Stimulated activated naive CD8-positive, alpha-beta T cell treated with anti-CD3 and anti-CD28 coated beads, Interleukin-15, Interleukin-2, amounts not matched to agents 100 ng/mL and 50 ng/mL, for 24 hours (primary cell): Measurements from ENCODE around the gene TWIST2.

Experiments used
- H3K27ac Mint-ChIP-seq: one replicate; pipeline ENCODE4 v1.8.0; 2021; ENCODE audit warnings: mild to moderate bottlenecking, mixed read lengths
- H3K27me3 Mint-ChIP-seq: one replicate; pipeline ENCODE4 v1.8.0; 2021; ENCODE audit warnings: mixed read lengths
- H3K36me3 Mint-ChIP-seq: one replicate; pipeline ENCODE4 v1.8.0; 2021; ENCODE audit warnings: low read depth, mixed read lengths
- H3K4me1 Mint-ChIP-seq: one replicate; pipeline ENCODE4 v1.8.0; 2021; ENCODE audit warnings: low read depth, mixed read lengths
- H3K4me3 Mint-ChIP-seq: one replicate; pipeline ENCODE4 v1.8.0; 2021; ENCODE audit warnings: mild to moderate bottlenecking, mixed read lengths
- H3K9me3 Mint-ChIP-seq: one replicate; pipeline ENCODE4 v1.8.0; 2021; ENCODE audit warnings: mixed read lengths

The TWIST2 gene

GRCh38 chr2:238847841-238848690 lies at the start of gene TWIST2:
Gene TWIST2, plus strand, starts transcription at chr2:238848085. Its CDS starts 131 bp downstream, at chr2:238848216.
- H3K27me3 Mint-ChIP-seq, result peaks cover 63% of the 10 kb centered on the region
- H3K4me1 Mint-ChIP-seq, result no peaks in the 10 kb centered on the region
- H3K27ac Mint-ChIP-seq, result no peak within 1 kb of the TSS
- H3K9me3 Mint-ChIP-seq, result no peaks in the 10 kb centered on the region
- H3K4me3 Mint-ChIP-seq, result no peak within 1 kb of the TSS
- no peaks in the 10 kb centered on the region for H3K36me3 Mint-ChIP-seq

DNA sequence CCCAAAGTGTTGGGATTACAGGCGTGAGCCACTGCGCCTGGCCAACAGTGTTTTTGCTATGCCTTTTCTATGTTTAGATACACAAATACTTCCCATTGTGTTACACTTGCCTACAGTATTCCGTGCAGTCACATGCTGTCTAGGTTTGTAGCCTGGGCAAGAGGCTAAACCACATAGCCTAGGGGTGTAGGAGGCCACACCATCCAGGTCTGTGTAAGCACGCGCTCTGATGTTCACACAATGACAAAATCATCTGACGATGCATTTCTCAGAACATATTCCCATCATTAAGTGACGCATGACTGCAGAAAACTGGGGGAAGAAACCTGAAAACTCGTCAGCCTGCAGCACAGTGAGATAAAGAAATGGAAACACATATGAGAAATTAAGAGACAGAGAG lies 46.1 kb upstream of the TWIST2 start:
- Mint-ChIP-seq H3K4me1 (no peaks in the 10 kb centered on the region), H3K27me3 (peaks cover 16% of the 10 kb centered on the region), H3K9me3 (no peaks in the 10 kb centered on the region), H3K4me3 (no peak overlapping the region), H3K36me3 (no peaks in the 10 kb centered on the region), H3K27ac (no peak overlapping the region)

GRCh38 chr2:238802957-238803356 lies 44.9 kb upstream of the TWIST2 start:
- no peak overlapping the region for H3K4me3 Mint-ChIP-seq
- H3K27me3 Mint-ChIP-seq, result peaks cover 16% of the 10 kb centered on the region
- H3K9me3 Mint-ChIP-seq, result no peaks in the 10 kb centered on the region
- no peaks in the 10 kb centered on the region for H3K4me1 Mint-ChIP-seq
- H3K36me3 Mint-ChIP-seq, result no peaks in the 10 kb centered on the region
- no peak overlapping the region for H3K27ac Mint-ChIP-seq

- H3K4me3 Mint-ChIP-seq, result no peak overlapping the region
- H3K9me3 Mint-ChIP-seq, result peaks cover 3% of the 10 kb centered on the region
- H3K4me1 Mint-ChIP-seq, result no peaks in the 10 kb centered on the region
- H3K27ac Mint-ChIP-seq, result no peak overlapping the region
- peaks cover 16% of the 10 kb centered on the region for H3K27me3 Mint-ChIP-seq
- H3K36me3 Mint-ChIP-seq, result no peaks in the 10 kb centered on the region
These were observed 43.7 kb upstream of the TWIST2 start for GRCh38 chr2:238803996-238804870.

DNA sequence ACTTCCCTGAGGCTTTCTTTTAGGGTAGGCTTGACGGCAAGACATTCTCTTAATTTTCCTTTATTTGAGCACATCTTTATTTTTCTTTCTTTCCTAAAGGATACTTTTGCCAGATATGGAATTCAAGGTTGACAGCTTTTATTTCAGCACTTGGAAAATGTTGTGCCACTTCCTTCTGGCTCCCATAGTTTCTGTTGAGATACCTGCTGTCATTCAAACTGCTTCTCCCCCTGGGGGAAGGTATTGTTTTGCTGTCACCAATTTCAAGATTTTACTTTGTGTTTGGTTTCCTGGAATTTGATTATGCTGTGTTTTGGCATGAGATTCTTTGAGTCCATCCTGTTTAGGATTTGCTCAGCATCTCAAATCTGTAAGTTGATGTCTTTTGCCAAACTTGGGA lies 39.1 kb upstream of the TWIST2 start:
- Mint-ChIP-seq H3K27me3 (peaks cover 4% of the 10 kb centered on the region), H3K4me1 (no peaks in the 10 kb centered on the region), H3K9me3 (peaks cover 4% of the 10 kb centered on the region), H3K36me3 (no peaks in the 10 kb centered on the region), H3K27ac (no peak overlapping the region), H3K4me3 (no peak overlapping the region)

- Mint-ChIP-seq H3K36me3 (no peaks in the 10 kb centered on the region), H3K4me1 (no peaks in the 10 kb centered on the region), H3K27ac (no peak overlapping the region), H3K27me3 (peaks cover 8% of the 10 kb centered on the region), H3K4me3 (no peak overlapping the region), H3K9me3 (peaks cover 4% of the 10 kb centered on the region)
These were observed 37.6 kb upstream of the TWIST2 start for GRCh38 chr2:238810321-238810720.

DNA sequence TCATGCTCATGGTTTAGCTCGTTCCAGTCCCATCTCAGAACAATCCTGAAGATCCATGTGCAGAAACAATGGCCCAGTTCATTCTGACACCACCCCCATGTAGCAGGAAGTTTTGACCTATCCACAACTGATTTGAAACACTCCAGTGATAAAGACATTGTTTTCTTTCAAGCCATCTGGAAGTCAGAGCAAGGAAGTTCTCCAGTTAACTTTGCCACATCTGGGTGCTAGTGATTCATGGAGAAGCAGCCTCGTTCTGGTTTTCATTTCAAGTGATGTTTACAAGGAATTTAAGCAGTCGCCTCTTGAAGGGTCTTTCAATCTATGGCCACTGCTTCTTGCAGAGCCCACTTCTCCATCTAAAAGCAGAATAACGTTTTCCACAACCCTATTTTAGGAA lies 36.6 kb upstream of the TWIST2 start:
- Mint-ChIP-seq H3K27me3 (peaks cover 8% of the 10 kb centered on the region), H3K36me3 (no peaks in the 10 kb centered on the region), H3K4me1 (no peaks in the 10 kb centered on the region), H3K27ac (no peak overlapping the region), H3K9me3 (peaks cover 4% of the 10 kb centered on the region), H3K4me3 (no peak overlapping the region)

- Mint-ChIP-seq H3K4me3 (no peak overlapping the region), H3K27me3 (peaks cover 10% of the 10 kb centered on the region), H3K9me3 (peaks cover 4% of the 10 kb centered on the region), H3K4me1 (no peaks in the 10 kb centered on the region), H3K27ac (no peak overlapping the region), H3K36me3 (no peaks in the 10 kb centered on the region)
These were observed 36.1 kb upstream of the TWIST2 start for GRCh38 chr2:238811759-238812158.

- Mint-ChIP-seq H3K4me3 (no peak overlapping the region), H3K9me3 (peaks cover 4% of the 10 kb centered on the region), H3K36me3 (no peaks in the 10 kb centered on the region), H3K27me3 (peaks cover 12% of the 10 kb centered on the region), H3K4me1 (no peaks in the 10 kb centered on the region), H3K27ac (no peak overlapping the region)
These were observed 34.8 kb upstream of the TWIST2 start for GRCh38 chr2:238813109-238813508.

DNA sequence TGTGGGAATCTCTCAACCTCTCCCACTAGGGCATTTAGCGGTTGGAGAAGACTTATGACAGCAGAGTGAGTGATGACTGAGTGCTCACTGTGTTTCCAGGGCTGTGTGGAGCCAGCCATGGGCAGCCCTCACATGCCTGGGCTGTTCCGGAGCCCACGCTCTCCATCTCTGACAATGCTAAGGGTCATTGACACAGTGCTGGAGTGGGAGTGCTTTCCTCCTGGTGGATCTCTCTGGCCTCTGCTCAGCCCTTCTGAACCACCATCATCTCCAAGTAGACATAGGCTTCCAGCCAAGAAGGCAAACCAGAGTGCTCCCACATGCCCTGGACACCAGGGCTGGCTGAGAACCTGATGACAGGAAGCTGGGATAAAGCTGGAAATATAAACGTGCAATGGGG lies 33.1 kb upstream of the TWIST2 start:
- H3K4me3 Mint-ChIP-seq, result no peak overlapping the region

GRCh38 chr2:238816291-238816690 lies 31.6 kb upstream of the TWIST2 start:
- H3K9me3 Mint-ChIP-seq, result peaks cover 4% of the 10 kb centered on the region
- no peaks in the 10 kb centered on the region for H3K36me3 Mint-ChIP-seq
- H3K4me3 Mint-ChIP-seq, result no peak overlapping the region
- no peak overlapping the region for H3K27ac Mint-ChIP-seq
- peaks cover 32% of the 10 kb centered on the region for H3K27me3 Mint-ChIP-seq
- no peaks in the 10 kb centered on the region for H3K4me1 Mint-ChIP-seq

More for the DNA sequence above, 33.1 kb upstream of the TWIST2 start:
- no peaks in the 10 kb centered on the region for H3K36me3 Mint-ChIP-seq
- no peak overlapping the region for H3K27ac Mint-ChIP-seq
- no peaks in the 10 kb centered on the region for H3K9me3 Mint-ChIP-seq
- H3K4me1 Mint-ChIP-seq, result no peaks in the 10 kb centered on the region
- peaks cover 22% of the 10 kb centered on the region for H3K27me3 Mint-ChIP-seq

- Mint-ChIP-seq H3K27me3 (peaks cover 35% of the 10 kb centered on the region), H3K4me3 (no peak overlapping the region), H3K27ac (no peak overlapping the region), H3K4me1 (no peaks in the 10 kb centered on the region), H3K36me3 (no peaks in the 10 kb centered on the region), H3K9me3 (peaks cover 4% of the 10 kb centered on the region)
These were observed 30.5 kb upstream of the TWIST2 start for GRCh38 chr2:238817382-238817781.

GRCh38 chr2:238817891-238818290 lies 30.0 kb upstream of the TWIST2 start:
- peaks cover 7% of the 10 kb centered on the region for H3K9me3 Mint-ChIP-seq
- H3K4me3 Mint-ChIP-seq, result no peak overlapping the region
- no peak overlapping the region for H3K27ac Mint-ChIP-seq
- H3K4me1 Mint-ChIP-seq, result no peaks in the 10 kb centered on the region
- no peaks in the 10 kb centered on the region for H3K36me3 Mint-ChIP-seq
- peaks cover 35% of the 10 kb centered on the region for H3K27me3 Mint-ChIP-seq

GRCh38 chr2:238818561-238818960 lies 29.3 kb upstream of the TWIST2 start:
- Mint-ChIP-seq H3K27me3 (peaks cover 42% of the 10 kb centered on the region), H3K9me3 (peaks cover 10% of the 10 kb centered on the region), H3K36me3 (no peaks in the 10 kb centered on the region), H3K4me1 (no peaks in the 10 kb centered on the region), H3K27ac (no peak overlapping the region), H3K4me3 (no peak overlapping the region)

GRCh38 chr2:238820197-238820596 lies 27.7 kb upstream of the TWIST2 start:
- no peaks in the 10 kb centered on the region for H3K36me3 Mint-ChIP-seq
- H3K4me3 Mint-ChIP-seq, result no peak overlapping the region
- peaks cover 17% of the 10 kb centered on the region for H3K9me3 Mint-ChIP-seq
- no peak overlapping the region for H3K27ac Mint-ChIP-seq
- H3K4me1 Mint-ChIP-seq, result no peaks in the 10 kb centered on the region
- H3K27me3 Mint-ChIP-seq, result peaks cover 46% of the 10 kb centered on the region
